ENCODE data around the gene CHN2.

Gene CHN2

GRCh38 chr7:29163854-29164253, 30.7 kb upstream of the CHN2 start:
- no peak for TF ChIP-seq CTCF (IDR thresholded peaks at IDR 0.05; ENCODE audit: insufficient read depth, low read depth, low read length, missing control alignments)
- no peak overlapping the region for H3K4me3 ChIP-seq (ENCODE audit: low read depth, low read length)
- DNase-seq (ENCODE audit: low read depth): no peak

- DNase-seq (ENCODE audit: low read depth): no peak
- TF ChIP-seq CTCF (IDR thresholded peaks at IDR 0.05; ENCODE audit: insufficient read depth, low read depth, low read length, missing control alignments): no peak
Observed at GRCh38 chr7:29167721-29168120, 26.9 kb upstream of the CHN2 start.

GRCh38 chr7:29170781-29171180, 23.8 kb upstream of the CHN2 start:
- DNase-seq (ENCODE audit: low read depth): no peak
- no peak overlapping the region for H3K4me3 ChIP-seq (ENCODE audit: low read depth, low read length)
- no peak for TF ChIP-seq CTCF (IDR thresholded peaks at IDR 0.05; ENCODE audit: insufficient read depth, low read depth, low read length, missing control alignments)

More at GRCh38 chr7:29167721-29168120, 26.9 kb upstream of the CHN2 start:
- no peak overlapping the region for H3K4me3 ChIP-seq (ENCODE audit: low read depth, low read length)

- no peak overlapping the region for H3K4me3 ChIP-seq (ENCODE audit: low read depth, low read length)
- DNase-seq (ENCODE audit: low read depth): no peak
- no peak for TF ChIP-seq CTCF (IDR thresholded peaks at IDR 0.05; ENCODE audit: insufficient read depth, low read depth, low read length, missing control alignments)
Observed at GRCh38 chr7:29173458-29173857, 21.1 kb upstream of the CHN2 start.

- no peak for TF ChIP-seq CTCF (IDR thresholded peaks at IDR 0.05; ENCODE audit: insufficient read depth, low read depth, low read length, missing control alignments)
- DNase-seq (ENCODE audit: low read depth): no peak
- H3K4me3 ChIP-seq (ENCODE audit: low read depth, low read length): no peak overlapping the region
Observed at GRCh38 chr7:29177963-29178600, 16.5 kb upstream of the CHN2 start.

GRCh38 chr7:29179115-29179514, 15.5 kb upstream of the CHN2 start:
- DNase-seq (ENCODE audit: low read depth): no peak
- TF ChIP-seq CTCF (IDR thresholded peaks at IDR 0.05; ENCODE audit: insufficient read depth, low read depth, low read length, missing control alignments): no peak
- no peak overlapping the region for H3K4me3 ChIP-seq (ENCODE audit: low read depth, low read length)

- DNase-seq (ENCODE audit: low read depth): no peak
- no peak for TF ChIP-seq CTCF (IDR thresholded peaks at IDR 0.05; ENCODE audit: insufficient read depth, low read depth, low read length, missing control alignments)
- H3K4me3 ChIP-seq (ENCODE audit: low read depth, low read length): no peak overlapping the region
Observed at GRCh38 chr7:29184599-29184998, 10.0 kb upstream of the CHN2 start.

Data from GM12865 (cell line).